ENCODE measurements around the gene ZNF609.

Gene ZNF609, protein sequence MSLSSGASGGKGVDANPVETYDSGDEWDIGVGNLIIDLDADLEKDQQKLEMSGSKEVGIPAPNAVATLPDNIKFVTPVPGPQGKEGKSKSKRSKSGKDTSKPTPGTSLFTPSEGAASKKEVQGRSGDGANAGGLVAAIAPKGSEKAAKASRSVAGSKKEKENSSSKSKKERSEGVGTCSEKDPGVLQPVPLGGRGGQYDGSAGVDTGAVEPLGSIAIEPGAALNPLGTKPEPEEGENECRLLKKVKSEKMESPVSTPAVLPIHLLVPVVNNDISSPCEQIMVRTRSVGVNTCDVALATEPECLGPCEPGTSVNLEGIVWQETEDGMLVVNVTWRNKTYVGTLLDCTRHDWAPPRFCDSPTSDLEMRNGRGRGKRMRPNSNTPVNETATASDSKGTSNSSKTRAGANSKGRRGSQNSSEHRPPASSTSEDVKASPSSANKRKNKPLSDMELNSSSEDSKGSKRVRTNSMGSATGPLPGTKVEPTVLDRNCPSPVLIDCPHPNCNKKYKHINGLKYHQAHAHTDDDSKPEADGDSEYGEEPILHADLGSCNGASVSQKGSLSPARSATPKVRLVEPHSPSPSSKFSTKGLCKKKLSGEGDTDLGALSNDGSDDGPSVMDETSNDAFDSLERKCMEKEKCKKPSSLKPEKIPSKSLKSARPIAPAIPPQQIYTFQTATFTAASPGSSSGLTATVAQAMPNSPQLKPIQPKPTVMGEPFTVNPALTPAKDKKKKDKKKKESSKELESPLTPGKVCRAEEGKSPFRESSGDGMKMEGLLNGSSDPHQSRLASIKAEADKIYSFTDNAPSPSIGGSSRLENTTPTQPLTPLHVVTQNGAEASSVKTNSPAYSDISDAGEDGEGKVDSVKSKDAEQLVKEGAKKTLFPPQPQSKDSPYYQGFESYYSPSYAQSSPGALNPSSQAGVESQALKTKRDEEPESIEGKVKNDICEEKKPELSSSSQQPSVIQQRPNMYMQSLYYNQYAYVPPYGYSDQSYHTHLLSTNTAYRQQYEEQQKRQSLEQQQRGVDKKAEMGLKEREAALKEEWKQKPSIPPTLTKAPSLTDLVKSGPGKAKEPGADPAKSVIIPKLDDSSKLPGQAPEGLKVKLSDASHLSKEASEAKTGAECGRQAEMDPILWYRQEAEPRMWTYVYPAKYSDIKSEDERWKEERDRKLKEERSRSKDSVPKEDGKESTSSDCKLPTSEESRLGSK (N-terminal part only)

DNA sequence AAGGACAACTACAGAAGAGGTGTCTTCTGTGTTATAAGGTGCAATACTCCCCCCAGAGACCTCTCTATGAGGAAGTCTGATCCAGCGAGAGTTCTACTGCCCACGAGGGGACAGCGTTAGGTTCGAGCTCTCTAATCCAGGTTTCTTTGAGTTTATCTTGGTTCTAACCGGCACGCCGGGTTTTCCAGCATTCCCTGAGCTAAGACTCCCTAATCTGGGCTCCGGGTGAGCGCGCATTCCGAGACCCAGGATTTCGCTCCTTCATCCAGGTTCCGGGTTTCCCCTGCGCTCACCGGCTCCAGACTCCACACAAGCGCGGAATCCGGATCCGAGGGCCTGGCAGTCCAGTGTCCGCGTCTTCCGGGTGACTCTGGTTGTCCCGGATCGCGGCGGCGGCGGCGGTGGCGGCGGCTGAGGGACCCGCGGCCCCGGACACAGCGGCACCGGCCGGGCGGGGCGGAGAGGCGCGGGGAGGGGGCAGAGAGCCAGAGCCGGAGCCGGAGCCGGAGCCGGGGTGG lies at the start of gene ZNF609:
ZNF609 (plus strand) TSS at position 373 of the 518 bp plus-strand sequence. CDS start 38,842 bp downstream, outside the sequence.
- DNase-seq: peak in 1 of 2 experiments; percentile 77

DNA sequence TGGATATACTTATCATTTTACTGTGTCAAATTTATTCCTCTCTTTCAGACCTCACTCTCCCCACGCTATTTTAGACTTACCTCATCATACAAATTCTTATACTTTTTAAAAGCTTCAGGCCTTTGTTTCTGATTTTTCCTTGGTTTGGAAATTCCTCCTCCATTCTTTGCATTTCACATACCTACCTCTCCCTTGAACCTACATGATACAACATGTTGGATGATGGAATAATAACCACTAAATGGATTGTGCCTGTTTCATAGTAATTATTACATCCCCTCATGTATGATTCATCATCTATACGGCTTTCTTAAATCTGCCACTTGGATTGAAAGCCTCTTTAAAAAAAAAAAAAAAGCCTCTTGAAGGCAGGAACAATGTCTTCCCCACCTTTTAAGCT lies 48.2 kb upstream of the ZNF609 start:
- DNase-seq: no peak

DNA sequence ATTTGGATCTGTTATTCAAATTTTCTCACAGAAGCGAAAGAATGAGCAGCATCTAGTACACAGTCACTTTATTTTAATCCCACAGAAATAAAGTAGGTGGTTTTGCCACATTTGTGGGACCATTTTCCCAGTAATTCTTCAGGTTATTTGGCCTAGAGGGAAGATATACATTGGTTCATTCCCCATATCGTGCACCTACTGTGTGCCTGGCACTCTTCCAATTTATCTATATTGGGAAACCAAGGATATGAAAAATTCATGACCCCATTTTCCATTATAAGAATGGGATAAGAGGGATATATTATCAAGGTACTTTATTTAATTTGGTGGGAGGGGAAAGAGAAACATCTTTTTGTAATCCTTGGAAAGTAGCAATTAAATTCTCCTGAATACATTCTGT lies 37.7 kb upstream of the ZNF609 start:
- no peak for DNase-seq

DNA sequence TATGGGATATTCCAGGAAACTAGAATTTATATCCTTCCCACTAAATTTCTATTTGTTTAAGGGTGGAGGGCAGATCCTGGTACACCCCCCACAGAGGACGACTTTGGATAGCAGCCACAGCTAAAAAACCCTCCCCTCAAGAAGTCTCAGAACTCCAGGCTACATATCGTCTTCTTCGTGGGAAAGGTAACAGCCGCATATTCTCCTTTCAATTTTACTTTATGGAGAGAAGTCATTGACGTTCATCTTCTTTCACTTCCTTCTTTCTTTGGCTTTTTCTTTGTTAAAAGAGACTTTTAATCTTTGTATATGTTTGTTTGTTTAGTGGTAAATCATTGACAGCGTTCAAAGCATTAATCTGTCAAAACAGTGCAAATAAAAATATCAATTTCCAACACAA lies 36.4 kb upstream of the ZNF609 start:
- DNase-seq: no peak

DNA sequence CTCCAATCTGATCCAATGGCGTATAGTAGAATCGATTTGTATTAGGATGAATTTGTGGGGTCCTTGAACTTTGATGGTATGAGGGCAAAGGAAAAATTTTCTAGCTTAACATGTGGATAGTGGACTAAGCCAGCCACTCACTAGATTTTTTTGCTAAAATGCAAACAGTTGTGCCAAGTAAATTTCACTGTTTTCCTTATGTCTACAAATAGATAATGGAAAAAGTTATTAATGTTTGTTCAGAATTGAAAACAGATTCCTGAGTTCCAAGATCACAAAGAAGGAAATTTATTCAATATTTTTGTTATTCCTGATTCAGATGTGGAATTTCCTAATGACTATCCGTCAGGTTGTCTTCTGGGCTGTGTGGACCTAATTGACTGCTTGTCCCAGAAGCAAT lies 35.2 kb upstream of the ZNF609 start:
- no peak for DNase-seq

DNA sequence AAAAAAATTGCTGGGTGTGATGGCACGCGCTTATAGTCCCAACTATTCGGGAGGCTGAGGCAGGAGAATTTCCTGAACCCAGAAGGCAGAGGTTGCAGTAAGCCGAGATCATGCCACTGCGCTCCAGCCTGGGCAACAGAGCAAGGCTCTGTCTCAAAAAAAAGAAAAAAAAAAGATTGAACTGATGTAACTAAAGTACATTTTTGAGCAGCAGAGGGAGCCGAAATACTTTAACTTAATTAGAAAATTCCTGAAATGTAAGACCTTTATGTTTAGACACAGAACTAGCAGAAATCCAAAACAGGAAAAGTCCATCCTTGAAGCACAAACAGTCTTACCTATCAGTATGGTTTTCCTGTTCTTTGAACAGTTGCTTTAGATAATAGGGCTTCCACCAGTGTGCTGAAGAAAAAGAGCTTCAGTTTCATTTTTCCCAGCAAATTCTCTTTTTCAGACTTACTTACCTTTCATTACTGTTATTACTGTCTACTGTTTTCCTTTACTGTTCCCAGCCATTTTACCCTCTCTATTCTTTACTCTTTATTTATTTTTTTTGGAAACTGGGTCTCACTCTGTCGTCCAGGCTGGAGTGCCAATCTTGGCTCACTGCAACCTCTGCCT lies 33.4 kb upstream of the ZNF609 start:
- DNase-seq: no peak

DNA sequence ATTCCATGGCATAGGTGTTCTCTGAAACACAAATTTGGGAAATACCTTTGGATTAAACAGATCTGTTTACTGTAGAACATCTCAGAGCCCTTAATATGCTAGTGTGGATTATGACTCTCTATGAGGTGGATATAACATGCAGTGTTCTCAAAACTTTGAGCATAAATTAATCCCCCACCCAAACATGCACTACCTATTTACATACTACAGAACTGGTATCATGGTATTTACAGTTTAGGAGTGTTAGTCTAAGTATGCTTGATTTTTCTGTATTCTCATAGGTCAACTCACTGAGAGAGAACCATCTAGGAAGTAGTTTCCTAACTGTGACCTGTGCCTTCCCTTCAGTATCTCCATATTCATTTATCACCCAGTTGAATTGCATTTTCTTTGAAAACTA lies 30.9 kb upstream of the ZNF609 start:
- no peak for DNase-seq

DNA sequence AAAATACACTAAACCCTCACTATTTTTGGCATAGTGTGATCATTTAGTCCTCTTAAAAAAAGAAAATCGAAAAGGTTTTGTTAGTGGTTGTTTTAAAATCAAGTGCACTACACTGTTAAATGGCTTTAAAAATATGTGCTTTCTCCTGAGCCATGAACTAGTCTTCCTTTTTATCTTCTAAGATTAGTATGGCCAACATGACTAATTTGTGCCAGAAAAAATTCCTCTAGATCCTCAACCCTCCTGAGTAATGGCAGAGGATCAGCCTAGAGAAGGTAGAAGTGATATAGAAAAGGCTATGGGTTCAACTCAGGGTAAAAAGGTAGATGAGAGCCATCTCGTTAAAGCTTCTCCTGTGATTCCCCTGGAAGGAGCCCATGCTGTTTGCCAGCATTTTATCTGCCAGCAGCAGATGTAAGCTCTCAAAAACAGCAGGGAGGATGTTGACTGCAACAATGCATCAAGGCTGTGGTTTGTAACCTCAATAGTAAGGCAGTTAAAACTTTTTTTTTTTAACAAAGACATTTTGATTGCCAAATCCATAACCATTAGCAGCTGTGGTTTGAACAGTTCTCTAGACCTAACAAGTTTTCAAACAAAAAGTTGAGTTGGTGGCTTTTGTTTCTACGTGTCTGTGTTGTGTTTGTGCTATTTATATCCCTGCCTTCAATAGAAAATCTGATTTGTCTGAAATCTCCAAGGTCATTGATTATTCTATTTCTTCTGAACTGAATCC lies 30.2 kb upstream of the ZNF609 start:
- DNase-seq: no peak

DNA sequence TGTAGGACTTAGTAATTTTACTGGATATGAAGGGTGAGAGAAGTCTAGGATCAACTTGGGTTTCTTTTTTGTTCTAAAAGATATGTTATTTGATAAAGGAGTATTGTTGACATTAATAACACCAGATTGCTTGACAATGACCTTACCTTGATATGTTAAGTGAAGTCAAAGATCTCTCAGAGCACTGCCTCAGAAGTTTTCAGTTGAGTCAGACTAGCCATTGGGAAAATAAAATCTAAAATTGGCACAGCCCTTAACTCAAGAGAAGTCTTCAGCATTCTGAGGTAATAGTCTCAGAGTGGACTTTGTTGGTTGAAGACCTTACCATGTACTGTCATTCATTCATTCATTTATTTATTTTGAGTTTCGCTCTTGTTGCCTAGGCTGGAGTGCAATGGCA lies 22.4 kb upstream of the ZNF609 start:
- no peak for DNase-seq

DNA sequence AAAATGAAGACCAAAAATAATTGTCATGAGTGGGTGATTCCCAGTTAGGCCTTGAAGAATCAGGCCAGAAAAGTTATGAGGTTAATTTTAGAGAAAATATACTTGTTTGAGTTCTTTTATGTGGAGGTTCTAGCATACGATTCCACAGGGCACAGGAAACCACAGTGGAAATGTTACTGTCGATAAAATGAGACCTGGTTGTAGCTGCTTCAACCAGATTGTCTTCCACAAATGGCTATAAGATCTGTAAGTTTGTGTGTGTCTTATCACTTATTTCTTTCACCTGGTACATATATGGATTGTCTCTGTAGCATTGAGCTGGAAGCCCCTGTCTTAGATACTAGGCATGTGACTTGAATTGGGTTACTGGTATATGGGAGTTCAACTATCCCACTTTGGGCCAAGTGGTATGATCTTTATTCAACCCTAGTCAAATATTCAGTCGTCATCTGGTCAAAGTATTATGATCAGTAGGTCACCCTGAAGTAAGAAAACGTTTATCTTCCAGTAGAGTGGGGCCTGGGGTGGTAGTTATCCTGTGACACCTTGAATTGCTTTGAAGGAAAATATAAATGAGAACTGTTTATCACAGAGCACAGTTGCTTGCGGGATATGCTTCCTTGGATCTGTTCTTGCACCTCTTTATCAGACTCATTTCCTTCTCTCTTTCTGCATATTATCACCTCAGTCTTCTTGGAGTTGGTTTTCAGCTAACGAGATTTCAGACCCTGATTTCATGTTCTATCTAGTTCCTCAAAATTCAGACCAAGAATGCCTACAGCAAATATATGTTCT lies 21.5 kb upstream of the ZNF609 start:
- no peak for DNase-seq

DNA sequence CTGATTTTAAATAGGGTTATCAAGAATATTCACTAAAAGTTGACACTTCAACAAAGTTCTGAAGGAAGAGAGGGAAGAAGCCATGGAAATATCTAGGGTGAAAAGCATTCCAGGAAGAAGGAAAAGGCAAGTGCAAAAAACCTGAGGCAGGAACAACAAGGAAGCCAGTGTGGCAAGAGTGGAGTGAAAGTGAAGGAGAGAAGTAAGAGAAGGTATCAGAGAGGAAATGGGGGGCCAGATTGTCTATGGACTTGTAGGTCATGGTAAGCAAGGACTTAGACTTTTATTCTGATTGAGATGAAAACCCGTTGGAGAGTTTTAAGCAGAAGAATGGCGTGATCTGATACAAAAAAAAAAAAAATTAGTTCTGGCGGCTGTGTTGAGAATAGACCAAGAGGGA lies 18.5 kb upstream of the ZNF609 start:
- DNase-seq: no peak

DNA sequence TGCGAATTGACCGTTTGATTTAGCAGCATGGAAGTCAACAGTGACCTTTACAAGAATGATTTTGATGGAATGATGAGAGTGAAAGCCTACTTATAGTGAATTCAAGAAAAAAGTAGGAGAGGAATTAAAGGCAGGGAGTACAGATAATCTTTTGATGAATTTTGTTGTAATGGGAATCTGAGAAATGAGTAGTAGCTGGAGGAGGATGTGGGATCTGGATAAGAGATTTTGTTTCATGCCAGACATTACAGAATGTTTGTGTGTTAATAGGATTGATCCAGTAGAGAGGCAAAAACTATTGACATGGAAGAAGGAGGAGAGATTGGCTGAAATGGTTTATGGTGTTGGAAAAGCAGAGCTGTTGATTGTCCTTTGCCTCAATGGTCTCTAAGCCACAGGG lies 17.4 kb upstream of the ZNF609 start:
- no peak for DNase-seq

DNA sequence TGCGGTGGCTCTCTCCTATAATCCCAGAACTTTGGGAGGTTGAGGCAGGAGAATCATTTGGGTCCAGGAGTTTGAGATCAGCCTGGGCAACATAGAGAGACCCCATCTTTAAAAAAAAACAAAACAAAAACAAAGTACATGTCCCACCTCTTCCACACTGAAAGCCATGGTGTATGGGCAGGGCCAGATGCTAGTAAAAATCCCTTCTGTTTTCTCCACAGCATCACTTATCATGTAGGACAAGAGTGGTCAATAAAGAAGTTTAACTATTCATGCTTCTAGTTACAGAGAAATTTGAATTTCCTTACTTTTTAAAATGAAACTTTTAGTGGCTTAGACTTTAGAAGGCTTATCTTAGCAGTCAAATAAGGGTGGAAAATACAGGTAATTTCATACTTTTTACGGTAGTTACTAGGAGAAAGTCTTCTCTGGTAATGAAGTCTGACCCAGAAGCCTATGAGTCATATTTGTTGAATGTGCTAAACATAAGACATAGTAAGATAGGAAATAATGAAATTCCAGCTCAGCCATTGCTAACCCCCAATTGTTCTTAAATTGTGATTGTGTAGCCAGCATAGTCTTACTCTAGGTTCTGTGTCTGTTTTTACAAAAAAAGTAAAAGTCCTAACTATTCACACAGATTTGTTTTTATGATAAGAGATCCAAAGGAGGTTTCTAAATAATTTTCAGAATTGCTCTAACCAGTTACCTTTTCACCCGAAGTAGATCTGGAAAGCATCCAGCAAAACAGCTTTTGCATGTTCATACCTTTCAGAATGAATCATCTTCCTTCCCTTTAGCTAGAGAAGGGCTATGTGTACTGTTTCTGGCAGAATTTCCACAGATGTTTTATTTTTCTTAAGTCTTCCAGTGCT lies 16.4 kb upstream of the ZNF609 start:
- no peak for DNase-seq

DNA sequence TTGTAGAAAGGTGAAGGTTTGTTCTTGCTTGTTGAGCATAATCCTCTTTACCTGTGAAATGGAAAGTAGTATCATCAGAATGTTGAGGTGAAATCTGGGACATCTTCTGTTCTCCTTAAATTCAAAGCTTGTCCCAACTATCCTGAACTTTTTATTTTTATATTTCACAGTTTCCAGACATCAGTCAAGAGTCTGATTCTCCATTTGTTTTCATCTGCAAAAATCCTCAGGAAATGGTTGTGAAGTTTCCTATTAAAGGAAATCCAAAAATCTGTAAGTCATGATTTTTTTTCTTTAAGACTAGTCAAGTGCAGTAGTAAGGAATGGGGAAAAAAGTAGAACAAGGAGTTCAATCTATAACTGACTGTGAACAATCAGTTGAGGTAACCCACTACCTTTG lies 15.5 kb upstream of the ZNF609 start:
- DNase-seq: no peak

DNA sequence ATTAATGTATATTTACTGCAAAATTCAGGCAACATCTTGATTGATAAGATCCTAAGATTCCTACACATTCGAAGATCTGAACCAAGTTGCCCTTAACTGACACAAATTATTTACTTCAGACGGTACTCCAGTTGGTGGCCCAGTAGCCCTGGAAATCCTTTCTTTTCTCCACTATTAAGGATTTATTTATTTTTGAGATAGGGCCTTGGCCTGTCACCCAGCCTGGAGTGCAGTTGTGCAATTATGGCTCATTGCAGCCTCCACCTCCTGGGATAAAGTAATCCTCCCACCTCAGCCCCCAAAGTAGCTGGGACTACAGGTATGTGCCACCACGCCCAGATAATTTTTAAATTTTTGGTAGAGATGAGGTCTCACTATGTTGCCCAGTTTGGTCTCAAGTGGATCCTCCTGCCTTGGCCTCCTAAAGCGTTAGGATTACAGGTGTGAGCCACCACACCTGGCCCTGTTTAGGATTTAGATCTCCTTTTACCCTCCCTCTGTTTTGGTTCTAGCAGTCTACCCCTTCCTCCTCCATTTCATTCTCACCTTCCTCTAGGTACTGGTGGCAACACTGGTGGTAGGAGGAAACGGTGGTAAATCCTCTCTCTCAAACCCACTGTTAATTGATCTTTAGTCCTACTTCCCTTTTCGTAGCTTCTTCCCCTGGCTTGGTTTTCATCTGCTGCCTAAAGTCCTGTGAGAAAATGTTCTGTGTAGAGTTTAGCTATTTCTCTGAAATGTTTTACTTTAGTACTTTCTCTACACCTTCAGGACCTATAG lies 12.7 kb upstream of the ZNF609 start:
- DNase-seq: no peak

DNA sequence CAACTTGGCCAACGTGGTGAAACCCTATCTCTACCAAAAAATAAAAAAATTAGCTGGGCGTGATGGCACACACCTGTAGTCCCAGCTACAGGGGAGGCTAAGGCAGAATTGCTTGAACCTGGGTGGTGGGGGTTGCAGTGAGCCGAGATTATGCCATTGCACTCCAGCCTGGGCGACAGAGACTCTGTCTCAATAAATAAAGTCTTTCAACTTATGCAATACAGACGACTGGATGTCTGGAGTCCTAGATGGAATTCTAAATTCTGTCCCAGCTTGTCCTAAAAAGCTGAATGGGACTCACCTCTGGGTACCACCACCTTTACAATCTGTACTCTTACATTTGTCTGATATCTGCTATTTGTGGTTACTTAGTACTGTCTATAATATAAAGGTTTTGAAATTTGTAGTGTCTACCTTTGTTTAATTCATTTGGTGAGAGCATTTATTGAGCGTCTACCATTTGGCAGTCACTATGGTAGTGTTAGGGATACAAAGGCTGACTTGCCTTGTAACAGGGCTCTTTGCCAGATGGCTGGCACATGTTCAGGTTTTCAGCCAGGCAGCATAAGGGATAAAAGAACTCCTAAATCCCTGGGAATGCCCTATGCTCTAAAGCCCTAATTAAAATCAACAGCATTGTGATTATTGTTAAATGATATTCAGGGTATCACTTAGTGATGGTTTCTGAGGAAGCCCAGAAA lies 7.2 kb upstream of the ZNF609 start:
- DNase-seq: no peak

DNA sequence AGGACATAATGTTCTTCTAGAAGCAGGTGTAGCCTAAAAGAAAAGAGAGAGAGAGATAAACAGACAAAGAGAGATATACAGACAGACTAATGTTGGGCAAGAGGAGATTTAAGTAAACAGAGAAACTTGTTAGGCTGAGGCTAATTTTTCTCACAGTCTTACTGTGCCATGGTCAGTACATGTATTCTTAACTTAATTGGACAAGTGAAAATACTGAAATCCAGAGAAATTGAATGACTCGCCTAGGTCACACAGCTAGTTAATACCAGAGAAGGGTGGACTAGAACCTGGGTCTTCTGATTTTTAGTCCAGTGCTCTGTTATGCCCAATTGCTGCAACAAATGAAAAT lies 6.7 kb upstream of the ZNF609 start:
- DNase-seq: no peak

DNA sequence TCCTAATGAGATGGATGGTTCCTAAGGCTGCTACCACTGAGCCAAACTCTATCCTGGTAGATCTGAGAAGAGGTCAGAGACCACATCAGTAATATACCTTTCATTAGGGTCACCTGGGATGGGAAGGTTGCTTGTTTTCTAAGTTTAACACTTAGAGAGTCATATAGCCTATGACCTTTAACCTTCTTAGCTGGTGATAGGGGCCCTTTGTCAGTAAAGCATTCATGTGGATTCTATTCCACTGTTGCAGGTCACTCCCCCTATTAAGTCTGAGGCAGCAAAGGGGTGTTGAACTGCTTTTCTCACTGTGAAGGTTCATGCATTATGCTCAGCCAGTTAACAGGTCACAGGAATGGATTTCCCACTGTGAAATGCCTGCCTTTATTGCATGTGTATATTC lies 6.1 kb upstream of the ZNF609 start:
- DNase-seq: no peak

DNA sequence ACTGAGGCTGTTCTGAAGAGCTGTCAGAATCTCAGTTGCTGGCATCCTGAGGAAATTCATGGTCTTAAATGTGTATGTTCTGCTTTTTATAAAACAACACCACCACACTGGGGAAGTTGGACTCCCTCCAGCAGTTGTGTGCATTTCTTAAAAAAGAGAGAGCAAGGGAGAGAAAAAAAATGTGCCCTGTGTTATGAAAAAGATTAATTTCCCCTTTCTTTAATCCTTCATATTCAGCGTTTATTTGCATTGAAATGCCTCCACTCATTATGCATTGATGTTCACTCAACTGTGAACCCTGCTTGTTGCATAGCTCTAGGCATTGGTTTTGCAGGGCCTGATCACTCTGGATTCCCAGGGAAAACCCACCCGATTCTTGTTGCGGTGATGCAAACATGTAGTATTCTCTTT lies 4.4 kb upstream of the ZNF609 start:
- no peak for DNase-seq
